Erythroblast (primary cell): Measurements from ENCODE around the gene USP3.

Source experiments
- GATA1 ChIP-seq: IDR thresholded peaks from 2 replicates; pipeline ENCODE4 v1.6.1; 2011; ENCODE audit warnings: low read depth, mild to moderate bottlenecking, control low read depth, low read length, moderate library complexity
- POLR2A ChIP-seq: IDR thresholded peaks from 2 replicates; pipeline ENCODE4 v1.6.1; 2011; ENCODE audit warnings: mild to moderate bottlenecking, low read length

- TF ChIP-seq POLR2A, result no peak
- TF ChIP-seq GATA1, result no peak
Observed at GRCh38 chr15:63530752-63531299, 26.4 kb downstream of the USP3 start.
